GM19397 (cell line): Measurements from ENCODE around the gene MICALL2.
A peak's percentile ranks its signal among the peaks of the same experiment; 100 is the strongest.

Experiments
- ATAC-seq: cut with Tn5 transposase; IDR thresholded peaks from one replicate; pipeline ENCODE4 v1.9.1; 2021; ENCODE audit warnings: mild to moderate bottlenecking, moderate library complexity; ENCODE audit not compliant: unreplicated experiment

MICALL2 gene

DNA sequence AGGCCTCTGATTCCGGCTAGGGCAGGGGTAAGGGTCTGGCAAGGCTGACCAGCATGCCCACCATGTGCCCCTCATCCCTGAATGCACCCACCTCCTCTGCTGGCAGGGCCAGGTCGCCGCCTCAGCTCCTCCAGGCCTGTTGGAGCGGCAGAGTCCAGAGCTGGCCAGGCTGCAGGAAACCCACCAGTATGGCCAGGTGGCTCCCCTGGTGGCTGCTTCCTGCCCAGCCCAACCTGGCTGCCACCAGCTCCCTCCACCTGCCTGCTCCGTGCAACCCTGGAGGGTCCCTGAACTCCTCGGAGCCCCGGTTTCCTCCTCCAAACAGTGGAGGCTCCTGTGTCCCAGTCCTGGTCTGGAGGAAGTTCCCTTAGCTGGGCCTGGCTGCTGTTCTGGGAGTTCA is 39.6 kb downstream of the MICALL2 start:
- no peak for ATAC-seq

DNA sequence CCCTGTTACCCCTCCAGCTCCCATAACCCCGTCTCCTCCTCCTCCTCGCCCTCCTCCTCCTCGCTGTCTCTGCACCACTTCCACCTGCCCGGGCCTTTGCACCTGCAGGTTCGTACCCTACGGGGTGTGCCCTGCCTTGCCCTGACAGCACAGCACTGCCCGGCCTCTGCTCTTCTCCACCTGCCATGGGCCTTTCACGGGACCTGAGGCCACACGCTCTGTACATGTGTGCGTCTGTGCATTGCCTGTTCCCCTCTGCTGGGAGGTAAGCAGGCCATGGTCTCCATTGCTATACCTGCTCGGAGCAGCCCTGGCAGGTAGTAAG is 40.0 kb downstream of the MICALL2 start:
- no peak for ATAC-seq

DNA sequence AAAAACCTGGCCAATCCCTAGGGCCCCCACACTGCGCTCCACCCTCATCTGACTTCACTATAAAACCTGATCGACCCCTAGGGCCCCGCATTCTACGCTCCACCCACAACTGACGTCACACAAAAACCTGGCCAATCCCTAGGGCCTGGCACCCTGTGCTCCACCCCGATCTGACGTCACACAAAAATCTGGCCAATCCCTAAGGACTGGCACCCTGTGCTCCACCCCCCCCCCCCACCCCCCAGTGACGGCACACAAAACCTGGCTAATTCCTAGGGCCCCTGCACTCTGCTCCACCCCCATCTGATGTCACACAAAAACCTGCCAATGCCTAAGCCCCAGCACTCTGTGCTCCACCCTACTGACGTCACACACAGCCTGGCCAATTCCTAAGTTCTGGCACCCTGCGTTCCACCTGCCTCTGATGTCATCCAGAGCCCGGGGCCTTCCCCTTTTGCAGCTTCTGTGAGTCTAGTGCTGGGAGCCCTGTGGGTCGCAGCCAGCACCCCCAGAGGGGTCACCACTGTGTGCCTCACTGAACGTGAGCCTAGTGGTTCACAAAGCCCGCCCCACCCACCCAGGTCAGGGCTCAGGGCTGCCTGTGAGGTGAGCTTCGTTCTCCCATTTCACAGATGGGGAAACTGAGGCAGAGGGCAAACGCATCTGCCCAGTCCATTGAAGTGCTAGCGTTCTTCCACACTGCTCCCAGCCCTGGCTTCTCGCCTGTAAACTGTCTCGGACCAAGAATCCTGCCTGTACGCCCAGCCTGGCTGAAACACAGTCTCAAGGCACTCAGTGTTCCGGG is 40.6 kb downstream of the MICALL2 start:
- no peak for ATAC-seq

DNA sequence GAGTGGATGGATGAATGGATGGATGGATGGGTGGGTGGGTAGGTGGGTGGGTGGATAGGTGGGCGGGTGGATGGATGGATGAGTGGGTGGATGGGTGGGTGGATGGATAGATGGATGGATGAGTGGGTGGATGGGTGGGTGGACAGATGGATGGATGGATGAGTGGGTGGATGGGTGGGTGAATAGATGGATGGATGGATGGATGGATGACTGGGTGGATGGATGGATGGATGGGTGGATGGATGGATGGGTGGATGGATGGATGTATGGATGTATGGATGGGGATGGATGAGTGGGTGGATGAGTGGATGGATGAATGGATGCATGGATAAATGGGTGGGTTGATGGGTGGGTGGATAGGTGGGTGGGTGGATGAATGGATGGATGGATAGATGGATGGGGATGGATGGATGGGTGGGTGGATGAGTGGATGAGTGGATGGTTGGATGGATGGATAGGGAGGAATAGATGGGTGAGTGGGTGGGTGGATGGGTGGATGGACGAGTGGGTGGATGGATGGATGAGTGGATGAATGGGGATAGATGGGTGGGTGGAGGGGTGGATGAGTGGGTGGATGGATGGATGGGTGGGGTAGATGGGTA is 43.8 kb downstream of the MICALL2 start:
- no peak for ATAC-seq

DNA sequence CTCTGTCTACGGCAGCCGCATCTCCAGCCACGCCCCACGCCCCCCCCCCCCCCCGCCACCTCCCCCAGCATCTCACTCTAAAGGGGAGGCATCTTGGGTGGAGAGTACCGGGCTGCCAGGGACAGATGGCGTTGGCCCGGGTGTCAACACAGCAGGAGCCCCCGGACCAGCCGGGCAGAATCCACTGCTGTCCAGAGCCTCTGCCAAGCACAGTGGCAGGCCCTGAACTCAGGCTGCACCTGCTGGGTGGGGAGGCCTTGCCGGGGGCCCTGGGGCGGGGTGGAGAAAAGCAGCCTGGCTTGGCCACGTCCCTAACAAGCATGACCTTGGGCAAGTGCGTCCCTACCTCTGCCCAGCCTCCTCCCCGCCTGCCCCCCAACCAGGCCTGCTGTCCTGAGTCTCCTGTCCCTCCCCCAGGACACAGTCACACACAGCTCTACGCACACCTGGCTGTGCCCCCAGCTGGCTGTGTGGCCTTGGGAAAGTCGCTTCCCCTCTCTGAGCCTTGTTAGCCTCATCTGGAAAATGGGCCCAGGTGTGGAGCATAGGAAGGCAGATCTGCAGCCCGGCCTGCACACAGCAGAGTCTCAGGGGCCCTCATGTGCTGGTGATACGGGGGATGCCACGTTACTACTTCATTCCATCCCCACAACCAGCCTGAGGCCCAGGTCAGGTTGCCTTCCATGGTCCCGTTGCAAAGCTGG is 45.2 kb downstream of the MICALL2 start:
- ATAC-seq, result no peak

DNA sequence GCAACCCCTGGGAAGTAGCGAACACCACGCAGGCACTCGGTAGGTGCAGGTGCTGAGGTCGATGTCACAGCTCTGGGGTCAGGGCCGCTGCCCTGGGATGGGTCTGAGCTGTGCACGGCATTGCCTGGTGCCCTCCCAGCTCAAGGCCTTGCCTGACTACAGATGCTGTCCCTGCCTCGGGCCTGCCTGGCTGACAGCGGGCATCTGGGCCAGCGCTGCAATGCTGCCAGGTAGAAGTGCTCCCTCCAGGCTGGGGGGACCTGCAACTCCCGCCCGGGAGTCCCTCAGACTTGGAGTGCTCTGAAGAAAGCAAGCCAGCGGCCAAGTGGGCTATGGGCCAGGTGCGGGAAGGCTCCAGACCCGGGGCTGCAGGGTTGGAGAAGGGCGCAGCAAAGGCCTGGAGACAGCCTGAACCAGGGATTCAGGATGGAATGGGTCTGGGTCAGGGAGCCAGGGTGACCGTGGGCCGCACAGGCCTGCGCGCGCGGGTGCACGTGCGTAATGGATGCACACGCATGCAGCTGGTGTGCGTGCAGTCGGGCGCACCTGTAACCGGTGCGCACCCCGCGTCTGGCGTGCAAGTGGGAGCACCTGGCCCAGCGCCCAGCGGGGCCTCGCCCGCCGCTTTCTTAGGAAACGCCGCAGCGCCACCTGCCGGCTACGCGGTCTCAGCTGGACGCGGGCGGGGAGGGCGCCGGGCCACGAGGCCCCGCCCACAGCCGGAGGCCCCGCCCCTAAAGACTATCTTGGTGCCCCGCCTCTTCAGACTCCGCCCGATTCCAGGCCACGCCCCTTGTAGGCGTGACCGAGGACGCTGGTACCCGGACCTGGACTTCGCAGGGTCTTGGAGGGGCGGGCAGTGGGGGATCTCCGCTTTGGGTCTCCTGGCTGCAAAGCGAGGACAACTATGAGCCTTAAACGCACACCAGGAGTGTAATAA is 46.7 kb downstream of the MICALL2 start:
- peak; percentile 46 for ATAC-seq

DNA sequence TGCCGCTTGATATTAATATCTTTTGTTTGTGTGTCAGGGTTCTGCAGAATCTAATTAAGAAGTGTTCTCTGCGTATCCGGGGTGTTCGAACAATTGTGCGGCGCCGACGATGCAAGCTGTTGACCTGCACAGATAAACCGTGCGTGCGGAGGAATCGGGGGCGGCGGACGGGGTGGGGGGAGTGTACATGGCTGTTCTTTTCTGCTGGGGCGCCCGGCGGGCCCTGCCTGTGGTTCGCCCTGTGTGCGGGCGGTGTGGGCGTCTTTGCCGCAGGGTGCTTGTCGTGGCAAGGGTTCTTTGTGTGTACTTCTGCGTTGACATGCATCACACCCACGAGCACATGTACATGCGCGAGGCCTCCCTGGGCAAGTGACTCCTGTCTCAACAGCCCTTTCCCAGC is 47.9 kb downstream of the MICALL2 start:
- ATAC-seq, result no peak

DNA sequence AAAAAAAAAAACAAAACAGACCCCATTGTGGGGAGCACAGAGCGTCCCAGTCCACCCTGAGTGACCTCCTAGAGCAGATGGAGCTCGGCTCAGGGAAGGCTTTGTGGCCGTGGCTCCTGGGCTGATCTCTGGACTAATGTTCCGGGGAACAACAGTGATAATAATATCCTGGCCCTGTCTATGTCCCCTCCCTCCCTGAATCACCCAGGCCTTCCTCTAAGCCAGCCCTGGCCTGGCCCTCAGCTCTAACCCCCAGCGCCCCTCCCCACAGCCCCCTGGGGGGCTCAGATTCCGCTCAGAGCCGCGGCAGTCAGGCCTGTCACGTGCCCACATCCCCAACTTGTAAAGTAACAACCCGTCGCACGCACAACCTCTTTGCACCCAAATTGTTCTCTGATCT is 48.3 kb downstream of the MICALL2 start:
- no peak for ATAC-seq

DNA sequence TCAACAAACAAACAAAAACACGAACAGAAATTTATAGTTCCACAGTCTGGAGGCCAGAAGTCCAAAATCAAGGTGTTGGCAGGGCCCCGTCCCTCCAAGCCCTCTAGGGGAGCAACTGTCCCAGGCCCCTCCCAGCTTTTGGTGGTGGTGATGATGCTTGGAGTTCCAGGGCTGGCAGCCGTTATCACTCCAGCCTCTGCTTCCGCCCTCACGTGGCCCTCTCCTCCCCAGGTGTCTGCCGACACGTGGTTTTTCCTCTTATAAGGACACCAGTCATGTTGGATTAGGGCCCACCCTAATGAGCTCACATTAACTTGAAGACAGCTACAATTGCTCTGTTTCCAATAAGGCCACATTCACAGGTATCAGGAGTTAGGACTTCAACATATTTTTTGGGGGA is 49.7 kb downstream of the MICALL2 start:
- no peak for ATAC-seq

DNA sequence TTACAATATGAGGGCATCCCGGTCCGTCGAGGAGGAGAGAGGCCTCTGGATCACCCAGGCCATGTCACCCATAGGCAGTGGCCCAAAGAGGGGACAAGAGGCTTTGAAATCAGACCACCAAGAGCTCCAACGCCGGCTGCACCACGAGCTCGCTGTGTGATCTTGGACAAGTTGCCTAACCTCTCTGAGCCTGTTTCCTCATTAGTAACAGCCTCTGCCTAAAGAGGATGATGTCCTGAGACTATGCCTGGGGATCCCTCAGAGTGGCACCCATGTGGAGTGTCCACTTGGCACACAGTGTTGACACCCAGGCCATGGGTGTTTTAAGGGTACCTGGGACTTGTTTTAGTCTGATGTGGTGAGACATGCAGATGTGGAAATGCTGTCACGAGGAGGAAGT is 50.8 kb downstream of the MICALL2 start:
- ATAC-seq, result no peak

DNA sequence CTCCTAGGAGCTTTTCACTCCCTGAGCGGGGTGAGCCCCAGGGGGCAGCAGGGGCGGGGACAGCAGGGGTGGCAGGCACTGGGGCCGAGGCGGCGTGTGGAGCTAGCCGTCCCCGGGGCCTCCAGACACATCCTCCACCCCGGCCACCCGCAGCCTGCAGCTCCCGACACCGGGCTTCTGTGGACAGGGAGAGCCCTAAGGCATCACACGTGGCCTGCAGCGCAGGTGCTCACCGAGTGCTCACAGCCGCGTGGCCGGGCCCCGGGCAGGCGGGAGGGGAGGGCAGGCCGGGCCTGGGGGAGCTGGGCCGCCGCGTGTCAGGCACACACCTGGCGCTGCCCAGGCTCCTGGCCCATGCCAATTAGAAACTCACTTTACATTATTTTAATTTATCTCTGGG is 51.4 kb downstream of the MICALL2 start:
- ATAC-seq, result no peak

DNA sequence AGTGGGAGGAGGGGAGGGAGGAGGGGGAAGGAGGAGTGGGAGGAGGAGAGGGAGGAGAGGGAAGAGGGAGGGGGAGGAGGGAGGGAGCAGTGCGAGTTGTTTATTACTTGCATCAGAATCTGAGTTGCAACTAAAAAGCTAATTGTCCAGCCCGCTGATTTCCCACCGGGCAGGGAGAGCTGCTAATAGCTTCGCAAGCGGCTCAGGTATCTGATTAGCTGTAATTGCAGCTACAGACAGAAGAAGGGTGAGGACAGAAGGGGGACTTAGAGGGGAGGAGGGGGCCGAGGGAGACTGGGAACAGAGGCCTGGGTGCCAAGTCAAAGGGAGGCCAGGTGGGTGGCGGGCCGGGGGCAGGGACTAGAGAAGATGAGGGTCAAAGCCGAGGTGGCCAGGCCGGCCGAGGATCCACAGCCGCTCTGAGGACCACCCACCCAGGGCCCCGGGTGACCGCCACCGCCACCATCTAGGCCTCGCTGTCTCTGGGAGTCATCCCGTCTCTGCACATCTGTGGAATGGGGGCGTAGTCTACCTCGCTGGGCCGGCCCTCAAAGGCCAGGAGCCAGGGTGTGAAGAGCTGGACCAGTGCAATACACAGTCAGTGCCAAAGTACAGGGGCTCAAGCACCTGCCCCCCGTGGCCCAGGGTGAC is 54.2 kb downstream of the MICALL2 start:
- no peak for ATAC-seq

DNA sequence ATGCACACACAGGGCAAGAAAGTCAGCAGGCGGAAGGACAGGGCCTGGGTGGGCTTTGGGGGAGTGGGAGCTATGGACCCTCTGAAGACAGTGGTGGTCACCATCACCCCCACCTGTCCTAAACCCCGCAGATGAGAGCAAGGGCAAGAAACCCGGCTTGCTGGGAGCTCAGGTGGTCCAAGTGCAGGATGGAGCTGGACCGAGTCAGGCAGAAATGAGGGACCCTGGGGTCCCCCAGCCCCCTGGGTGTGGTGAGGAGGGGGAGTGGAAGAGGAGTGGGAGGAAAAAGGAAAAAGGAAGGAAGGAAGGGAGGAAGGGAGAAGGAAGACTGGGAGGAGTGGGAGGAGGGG is 54.8 kb downstream of the MICALL2 start:
- ATAC-seq, result no peak

DNA sequence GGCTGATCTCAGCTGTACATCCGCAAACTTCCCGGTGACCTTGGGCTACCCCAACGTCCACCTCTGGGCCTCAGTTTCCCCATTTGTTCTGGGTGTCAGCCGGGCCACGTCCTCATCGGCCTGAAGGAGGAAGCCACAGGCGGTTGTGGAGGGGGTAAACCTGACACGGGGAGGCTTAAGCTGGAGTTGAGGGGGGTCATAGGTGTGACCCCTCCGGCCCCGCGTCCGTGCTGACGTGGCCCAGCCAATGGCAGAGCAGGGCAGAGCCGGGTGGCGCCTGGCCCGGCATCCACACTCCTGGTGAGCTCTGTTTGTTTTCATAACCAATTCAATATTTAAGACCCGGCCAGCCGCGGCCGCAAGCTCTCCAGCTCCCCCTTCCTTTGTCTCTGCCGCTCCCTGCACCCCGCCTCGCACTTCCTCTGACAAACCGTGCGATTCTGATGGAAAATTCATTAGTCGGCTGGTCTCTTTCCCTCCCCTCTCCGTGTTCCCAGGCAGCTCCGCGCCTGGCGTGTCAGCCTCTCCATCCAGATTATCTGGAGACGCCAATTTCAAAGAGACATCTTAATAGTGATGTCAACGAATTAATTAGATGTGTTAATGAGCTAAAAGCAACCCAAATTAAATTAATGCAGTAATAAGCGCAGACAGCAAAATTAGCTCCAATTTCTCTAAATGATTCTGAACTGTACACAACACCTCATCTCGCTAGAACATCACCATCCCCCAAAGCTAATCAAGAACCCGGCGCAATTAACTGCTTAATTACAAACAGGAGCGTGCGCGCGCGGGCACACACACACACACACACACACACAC is 55.4 kb downstream of the MICALL2 start:
- ATAC-seq, result no peak

DNA sequence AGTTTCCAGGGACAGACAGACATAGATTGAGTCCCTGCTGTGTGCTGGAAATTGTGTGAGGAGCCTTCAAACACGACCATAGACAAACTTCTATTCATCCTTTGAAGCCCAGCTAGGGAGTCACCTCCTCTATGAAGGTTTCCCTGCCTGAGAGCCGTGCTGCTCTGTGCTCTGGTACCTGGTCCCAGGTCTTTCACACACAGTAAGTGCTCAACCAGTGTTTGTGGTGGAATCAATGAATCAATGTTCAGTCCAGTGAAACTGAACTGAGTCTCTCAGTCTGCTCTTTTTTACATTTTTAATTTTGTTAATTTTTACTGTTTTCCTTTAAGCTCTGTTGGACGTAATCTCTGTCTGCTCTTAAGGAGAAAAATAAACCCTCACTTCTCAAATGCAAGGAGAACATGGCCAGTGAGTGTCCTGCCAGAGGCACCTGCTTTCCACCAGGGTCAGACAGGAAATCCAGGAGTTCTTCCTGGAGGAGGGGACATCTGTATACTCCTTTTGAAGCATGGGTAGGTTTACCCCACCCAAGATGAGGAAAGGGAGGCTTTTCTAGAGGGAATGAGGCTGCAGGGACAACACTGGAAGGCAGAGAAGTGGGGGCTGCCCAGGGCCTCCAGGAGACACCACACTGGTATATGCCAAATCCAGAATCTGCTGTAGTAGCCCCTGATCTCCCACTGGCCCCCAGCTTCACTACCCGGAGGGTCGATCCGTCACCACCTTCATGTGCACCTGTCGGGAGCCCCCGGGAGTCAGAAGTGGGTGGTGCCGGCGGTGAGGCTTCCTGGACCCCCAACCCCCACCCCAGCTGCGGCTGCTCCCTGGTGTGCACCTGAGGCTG is 56.3 kb downstream of the MICALL2 start:
- ATAC-seq, result no peak

DNA sequence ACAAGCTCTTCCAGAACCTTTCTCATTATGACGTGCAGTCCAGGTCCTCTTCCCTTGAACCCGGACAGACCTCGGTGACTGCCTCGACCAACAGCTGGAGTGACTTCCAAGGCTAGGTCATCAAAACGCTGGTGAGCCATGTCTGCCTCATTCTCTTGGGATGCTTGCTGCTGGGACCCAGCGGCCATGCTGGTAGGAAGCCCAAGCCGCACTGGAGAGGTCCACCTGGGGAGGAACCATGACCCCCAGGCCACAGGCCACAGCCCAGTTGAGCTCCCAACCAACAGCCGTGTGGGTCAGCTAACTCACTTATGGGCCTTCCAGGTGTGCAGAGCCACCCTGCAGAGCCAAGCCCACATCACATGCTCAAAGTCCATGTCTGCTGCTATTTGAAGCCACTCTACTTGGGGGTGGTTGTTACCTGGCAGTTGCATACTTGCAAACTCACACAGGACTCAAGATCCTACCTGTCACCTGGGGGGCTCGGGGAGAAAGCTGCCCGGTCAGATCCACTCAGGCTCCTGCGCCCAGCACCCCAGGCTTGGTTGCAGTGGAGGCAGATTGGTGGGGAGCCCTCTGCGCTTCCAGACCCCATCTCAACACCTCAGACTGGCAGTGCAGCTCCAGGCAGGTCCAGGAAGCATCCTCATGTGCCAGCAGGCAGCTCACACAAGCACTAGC is 57.0 kb downstream of the MICALL2 start:
- no peak for ATAC-seq

DNA sequence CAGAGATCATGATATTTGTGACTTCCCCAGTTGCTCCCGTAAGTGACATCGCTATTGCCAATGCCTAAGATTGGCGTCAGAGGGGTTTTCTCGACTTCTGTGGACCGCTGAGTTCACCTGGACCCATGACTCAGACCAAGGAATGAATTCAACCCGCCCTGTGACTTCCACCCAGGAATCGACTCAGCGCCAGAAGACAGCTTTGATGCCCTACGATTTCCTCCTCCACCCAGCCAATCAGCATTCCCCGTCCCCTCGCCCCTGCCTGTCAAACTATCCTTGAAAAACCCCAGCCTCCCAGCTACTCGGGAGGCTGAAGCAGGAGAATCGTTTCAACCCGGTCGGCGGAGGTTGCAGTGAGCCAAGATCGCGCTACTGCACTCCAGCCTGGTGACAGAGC is 58.3 kb downstream of the MICALL2 start:
- no peak for ATAC-seq

DNA sequence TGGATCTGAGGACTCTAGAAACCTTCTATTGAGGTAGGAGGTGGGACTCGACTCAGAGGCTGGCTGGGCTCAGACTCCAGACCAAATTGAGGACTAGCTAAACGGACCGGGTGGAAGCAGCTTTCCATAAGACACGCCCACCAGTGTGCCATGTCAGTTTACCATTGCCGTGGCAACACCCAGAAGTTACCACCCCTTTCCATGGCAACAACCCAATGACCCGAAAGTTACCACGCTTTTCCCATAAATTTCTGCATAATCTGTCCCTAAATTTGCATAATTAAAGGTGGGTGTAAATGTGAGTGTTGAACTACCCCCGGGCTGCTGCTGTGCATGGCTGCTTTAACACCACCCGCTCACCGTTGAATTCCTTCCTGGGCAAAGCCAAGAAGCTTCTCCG is 58.9 kb downstream of the MICALL2 start:
- ATAC-seq, result no peak
